HepG2 (cell line): ENCODE measurements around the gene SPRED2. TPM values are rescaled to one million over a fixed set of nuclear protein-coding genes. Genes with fewer than 3 reads are reported as not detected.

Experiments
- ATM ChIP-seq: fragments of 450-650 bp; IDR thresholded peaks from 2 replicates; pipeline ENCODE4 v1.7.1; 2017; ENCODE audit warnings: mild to moderate bottlenecking, borderline replicate concordance
- DMTF1 ChIP-seq: sonication (generic); formaldehyde crosslinking; IDR thresholded peaks from 2 replicates; pipeline ENCODE4 v1.4.0; 2020; ENCODE audit warnings: mild to moderate bottlenecking, missing genetic modification reagents
- ETS1 ChIP-seq: sonication (generic); formaldehyde crosslinking; IDR thresholded peaks from 2 replicates; pipeline ENCODE4 v1.4.0; 2020; ENCODE audit warnings: missing genetic modification reagents
- KDM5A ChIP-seq: fragments of 200-600 bp; sonication (generic); IDR thresholded peaks from 2 replicates; pipeline ENCODE4 v1.7.0; 2018; ENCODE audit warnings: antibody characterized with exemption, mild to moderate bottlenecking, low read length, borderline replicate concordance
- KLF11 ChIP-seq: IDR thresholded peaks from 2 replicates; pipeline ENCODE4 v1.6.1; 2016; ENCODE audit warnings: missing compliant biosample characterization
- LBX2 ChIP-seq: sonication (generic); formaldehyde crosslinking; IDR thresholded peaks from 2 replicates; pipeline ENCODE4 v1.5.0; 2020; ENCODE audit warnings: missing genetic modification reagents, mild to moderate bottlenecking, borderline replicate concordance
- MTF1 ChIP-seq: sonication (generic); formaldehyde crosslinking; IDR thresholded peaks from 2 replicates; pipeline ENCODE4 v1.5.0; 2020; ENCODE audit warnings: missing genetic modification reagents
- RORA ChIP-seq: sonication (generic); formaldehyde crosslinking; IDR thresholded peaks from 2 replicates; pipeline ENCODE4 v1.5.0; 2020; ENCODE audit warnings: mild to moderate bottlenecking, missing genetic modification reagents, moderate library complexity
- SAFB2 ChIP-seq: sonication (generic); formaldehyde crosslinking; IDR thresholded peaks from 2 replicates; pipeline ENCODE4 v1.5.1; 2020; ENCODE audit warnings: missing genetic modification reagents, low read depth, mild to moderate bottlenecking, borderline replicate concordance
- SRSF4 ChIP-seq: fragments of 200-400 bp; formaldehyde crosslinking; IDR thresholded peaks from one replicate; pipeline ENCODE4 v1.6.1; 2018; ENCODE audit warnings: mild to moderate bottlenecking, low read depth, low read length, moderate library complexity; ENCODE audit not compliant: poor library complexity, severe bottlenecking
- ZBTB37 ChIP-seq: sonication (generic); formaldehyde crosslinking; IDR thresholded peaks from 2 replicates; pipeline ENCODE4 v1.4.0; 2020; ENCODE audit warnings: mild to moderate bottlenecking, missing genetic modification reagents
- ZMYM3 ChIP-seq: sonication (generic); formaldehyde crosslinking; IDR thresholded peaks from 2 replicates; pipeline ENCODE4 v1.5.1; 2020; ENCODE audit warnings: mild to moderate bottlenecking, missing genetic modification reagents
- ZNF512B ChIP-seq: sonication (generic); formaldehyde crosslinking; IDR thresholded peaks from 2 replicates; pipeline ENCODE4 v1.5.1; 2020; ENCODE audit warnings: missing genetic modification reagents, mild to moderate bottlenecking, borderline replicate concordance
- polyA plus RNA-seq, 8 experiments: library from polyadenylated mRNA; depleted of rRNA in 3 of 8; stranded (reverse) in 7 of 8; unstranded in 1 of 8; fragments of >200 nt; fragmentation: Illumina TruSeq in 4 of 8; extraction: Trizol in 4 of 8; gene quantifications; 2 replicates each; pipeline versions ENCODE4 v1.2.1 to v1.2.3, GENCODE V29; 2011 to 2016; ENCODE audit warnings: low read depth in 4 of 8, missing spikeins in 1 of 8, mixed read lengths in 1 of 8; ENCODE audit not compliant: insufficient read depth in 1 of 8
- total RNA-seq, 5 experiments: library from RNA; depleted of rRNA; stranded (reverse); fragments of >200 nt; fragmentation: Illumina TruSeq; extraction: Trizol; gene quantifications; 2 replicates each; pipeline ENCODE4 v1.2.3, GENCODE V29; 2016; ENCODE audit warnings: low read depth in 1 of 5

The SPRED2 gene
- total and polyA plus RNA-seq, 2 of the 13 experiments (the other 11 are each of a cell fraction or from before 2014, with no cell fraction given): 13.0 to 37.0 TPM

- no peak for TF ChIP-seq RORA (CRISPR knock-in tag)
- no peak; the same call in 1 of the 2 replicates for TF ChIP-seq LBX2 (CRISPR knock-in tag)
- TF ChIP-seq KLF11 (CRISPR knock-in tag): 0 out of 2 replicates have a peak, but pooled peaks have one; percentile 59
- TF ChIP-seq KDM5A: no peak
- TF ChIP-seq MTF1: no peak
- no peak for TF ChIP-seq ZBTB37 (CRISPR knock-in tag)
- peak; percentile 79 for TF ChIP-seq ZMYM3 (CRISPR knock-in tag)
- peak; percentile 35; the same call in 1 of the 2 replicates for TF ChIP-seq ZNF512B (CRISPR knock-in tag)
- no peak for TF ChIP-seq ETS1 (CRISPR knock-in tag)
- TF ChIP-seq SAFB2 (CRISPR knock-in tag): no peak; the same call in 1 of the 2 replicates
- TF ChIP-seq DMTF1 (CRISPR knock-in tag): no peak
- TF ChIP-seq SRSF4: no peak
- TF ChIP-seq ATM: no peak
Measured at GRCh38 chr2:65300761-65301711, 131.4 kb downstream of the SPRED2 start (continued).
